Lung (tissue), 12 donors: Measurements from ENCODE around the gene SH3PXD2A. TPM values are rescaled to one million over a fixed set of nuclear protein-coding genes. Genes with fewer than 3 reads are reported as not detected.

Source experiments
- ATAC-seq: fragments of 200-7000 bp; cut with Tn5 transposase; one replicate; pipeline ENCODE4 v1.9.1; 2020; ENCODE audit warnings: moderate number of reproducible peaks; ENCODE audit not compliant: insufficient read depth, low FRiP score
- DNase-seq, 3 donors: peaks; one replicate each; pipeline ENCODE4 v3.0.0-alpha.2; 2013 to 2017
- H3K27ac ChIP-seq, 2 donors: one replicate each; pipeline ENCODE4 v1.5.1; 2013; ENCODE audit warnings: mild to moderate bottlenecking in 2 of 2, moderate library complexity in 2 of 2, control low read depth in 1 of 2, inconsistent platforms in 1 of 2, low read depth in 1 of 2, low read length in 1 of 2
- H3K27me3 ChIP-seq, 3 donors: one replicate each; pipeline ENCODE4 v1.5.1; 2013; ENCODE audit warnings: low read length in 2 of 3; ENCODE audit not compliant: control insufficient read depth in 3 of 3, insufficient read depth in 3 of 3
- H3K36me3 ChIP-seq, 4 donors: one replicate each; pipeline ENCODE4 v1.5.1; 2013; ENCODE audit warnings: low read length in 4 of 4, mild to moderate bottlenecking in 1 of 4, moderate library complexity in 1 of 4; ENCODE audit not compliant: control insufficient read depth in 4 of 4, insufficient read depth in 4 of 4
- H3K4me1 ChIP-seq, 5 donors: one replicate each; pipeline ENCODE4 v1.5.1; 2013; ENCODE audit warnings: low read length in 5 of 5, mild to moderate bottlenecking in 2 of 5, moderate library complexity in 1 of 5; ENCODE audit not compliant: control insufficient read depth in 5 of 5, insufficient read depth in 5 of 5
- H3K4me3 ChIP-seq: one replicate; pipeline ENCODE4 v1.5.1; 2013; ENCODE audit warnings: mild to moderate bottlenecking, control low read depth, moderate library complexity
- H3K9ac ChIP-seq, 2 donors: one replicate each; pipeline ENCODE4 v1.5.1; 2013; ENCODE audit warnings: low read length in 2 of 2, control low read depth in 1 of 2; ENCODE audit not compliant: insufficient read depth in 1 of 2
- H3K9me3 ChIP-seq, 4 donors: one replicate each; pipeline ENCODE4 v1.5.1; 2013; ENCODE audit warnings: low read length in 3 of 4, mild to moderate bottlenecking in 1 of 4, moderate library complexity in 1 of 4; ENCODE audit not compliant: control insufficient read depth in 4 of 4, insufficient read depth in 3 of 4
- whole genome bisulfite sequencing, 2 donors: extraction: QIAGEN DNeasy Blood & Tissue Kit; methylation state at CpG; one replicate each; pipeline ENCODE4 v1.1.7; 2013; 5-methylcytosine and 5-hydroxymethylcytosine counted together
- polyA plus RNA-seq, 2 donors: library from polyadenylated mRNA; stranded (reverse); fragments of 200-250 nt; gene quantifications; one replicate each; pipeline ENCODE4 v1.2.1, GENCODE V29; 2013
- total RNA-seq, 2 donors: library from RNA; depleted of rRNA in 1 of 2; stranded (reverse); fragments of >200 nt in 1 of 2; gene quantifications; one replicate each; pipeline ENCODE4 v1.2.1, GENCODE V29; 2014 to 2021
- TF ChIP-seq, protein P1 (sequence below): IDR thresholded peaks from 2 replicates; pipeline ENCODE4 v1.5.1; 2012; ENCODE audit warnings: mild to moderate bottlenecking; ENCODE audit errors: control extremely low read depth, extremely low read depth
- donor health status: control.
- donor health status: control.
- donor health status: Bipolar disorder and iron deficiency.
- donor health status: healthy.
- donor health status: DM: yes; HTN: yes; CAD: no.

SH3PXD2A gene
- total and polyA plus RNA-seq, 4 donors = 9.9 to 53.2 (median 29.2) TPM

DNA sequence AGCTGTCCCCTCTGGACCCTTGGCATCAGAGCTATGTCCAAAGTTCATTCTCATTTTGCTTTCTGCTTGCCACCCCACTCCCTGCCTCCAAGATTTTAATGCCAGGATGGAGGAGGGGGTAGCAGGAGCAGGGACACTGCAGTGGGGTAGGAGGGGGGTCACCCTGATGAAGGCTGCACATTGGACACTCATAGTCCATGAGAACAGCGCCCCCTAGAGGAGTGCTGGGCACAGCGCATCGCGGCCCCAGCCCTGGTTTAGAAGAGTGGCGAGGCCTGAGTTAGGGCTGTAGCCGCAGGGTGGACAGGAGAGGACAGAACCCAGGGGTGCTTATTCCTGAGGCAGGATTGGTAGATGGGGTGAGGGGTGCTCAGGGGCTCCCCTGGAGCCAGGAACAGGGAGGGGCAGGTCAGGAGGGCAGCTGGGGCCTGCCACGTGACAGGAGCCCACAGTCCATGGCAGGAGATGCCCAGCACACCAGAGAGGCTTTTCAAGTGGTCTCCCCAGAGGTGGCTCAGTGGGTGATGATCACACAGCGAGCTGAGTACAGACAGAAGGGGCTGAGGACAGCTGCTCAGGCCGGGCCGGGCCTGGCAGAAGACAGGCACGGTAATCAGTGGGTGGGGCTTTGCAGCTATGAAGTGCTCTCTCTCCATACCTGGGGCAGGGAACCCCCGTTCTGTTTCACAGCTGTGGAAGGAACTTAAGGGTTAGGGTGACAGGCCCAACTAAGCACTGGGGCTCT, 290.4 kb downstream of the SH3PXD2A start:
- H3K4me3 ChIP-seq = no peak overlapping the region
- no peak overlapping the region for H3K27ac ChIP-seq
- no peak overlapping the region for H3K9ac ChIP-seq
- H3K4me1 ChIP-seq = no peaks in the 10 kb centered on the region
- TF ChIP-seq, protein P1, sequence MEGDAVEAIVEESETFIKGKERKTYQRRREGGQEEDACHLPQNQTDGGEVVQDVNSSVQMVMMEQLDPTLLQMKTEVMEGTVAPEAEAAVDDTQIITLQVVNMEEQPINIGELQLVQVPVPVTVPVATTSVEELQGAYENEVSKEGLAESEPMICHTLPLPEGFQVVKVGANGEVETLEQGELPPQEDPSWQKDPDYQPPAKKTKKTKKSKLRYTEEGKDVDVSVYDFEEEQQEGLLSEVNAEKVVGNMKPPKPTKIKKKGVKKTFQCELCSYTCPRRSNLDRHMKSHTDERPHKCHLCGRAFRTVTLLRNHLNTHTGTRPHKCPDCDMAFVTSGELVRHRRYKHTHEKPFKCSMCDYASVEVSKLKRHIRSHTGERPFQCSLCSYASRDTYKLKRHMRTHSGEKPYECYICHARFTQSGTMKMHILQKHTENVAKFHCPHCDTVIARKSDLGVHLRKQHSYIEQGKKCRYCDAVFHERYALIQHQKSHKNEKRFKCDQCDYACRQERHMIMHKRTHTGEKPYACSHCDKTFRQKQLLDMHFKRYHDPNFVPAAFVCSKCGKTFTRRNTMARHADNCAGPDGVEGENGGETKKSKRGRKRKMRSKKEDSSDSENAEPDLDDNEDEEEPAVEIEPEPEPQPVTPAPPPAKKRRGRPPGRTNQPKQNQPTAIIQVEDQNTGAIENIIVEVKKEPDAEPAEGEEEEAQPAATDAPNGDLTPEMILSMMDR = no peak
- no peak for DNase-seq
- H3K36me3 ChIP-seq = no peaks in the 10 kb centered on the region
- peaks cover 0 to 4% (median 1%) of the 10 kb centered on the region in 4 donors for H3K9me3 ChIP-seq
- WGBS, 2 donors = 57 to 75% methylated on average over 12 of the region's 12 CpGs
- no peak for ATAC-seq
- no peaks in the 10 kb centered on the region for H3K27me3 ChIP-seq

DNA sequence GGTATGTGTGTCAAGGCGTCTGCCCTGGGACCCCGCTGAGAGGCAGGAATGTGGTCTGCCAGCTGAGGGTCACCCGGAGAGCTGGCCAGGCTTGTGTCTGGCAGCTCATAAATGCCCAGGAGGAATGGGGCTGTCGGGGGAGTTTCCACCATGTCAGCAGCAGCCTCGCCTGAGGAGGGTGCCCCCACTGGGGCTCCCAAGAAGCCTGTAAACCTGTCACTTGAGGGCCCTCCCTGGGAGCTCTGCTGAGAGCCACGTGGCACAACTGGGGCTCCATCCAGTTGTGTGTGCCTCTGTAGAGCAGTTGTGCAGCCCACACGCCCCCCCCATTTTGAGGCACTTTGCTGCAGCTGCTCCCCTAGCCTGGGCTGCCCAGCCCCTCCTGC, 291.3 kb downstream of the SH3PXD2A start:
- H3K9ac ChIP-seq = no peak overlapping the region

DNA sequence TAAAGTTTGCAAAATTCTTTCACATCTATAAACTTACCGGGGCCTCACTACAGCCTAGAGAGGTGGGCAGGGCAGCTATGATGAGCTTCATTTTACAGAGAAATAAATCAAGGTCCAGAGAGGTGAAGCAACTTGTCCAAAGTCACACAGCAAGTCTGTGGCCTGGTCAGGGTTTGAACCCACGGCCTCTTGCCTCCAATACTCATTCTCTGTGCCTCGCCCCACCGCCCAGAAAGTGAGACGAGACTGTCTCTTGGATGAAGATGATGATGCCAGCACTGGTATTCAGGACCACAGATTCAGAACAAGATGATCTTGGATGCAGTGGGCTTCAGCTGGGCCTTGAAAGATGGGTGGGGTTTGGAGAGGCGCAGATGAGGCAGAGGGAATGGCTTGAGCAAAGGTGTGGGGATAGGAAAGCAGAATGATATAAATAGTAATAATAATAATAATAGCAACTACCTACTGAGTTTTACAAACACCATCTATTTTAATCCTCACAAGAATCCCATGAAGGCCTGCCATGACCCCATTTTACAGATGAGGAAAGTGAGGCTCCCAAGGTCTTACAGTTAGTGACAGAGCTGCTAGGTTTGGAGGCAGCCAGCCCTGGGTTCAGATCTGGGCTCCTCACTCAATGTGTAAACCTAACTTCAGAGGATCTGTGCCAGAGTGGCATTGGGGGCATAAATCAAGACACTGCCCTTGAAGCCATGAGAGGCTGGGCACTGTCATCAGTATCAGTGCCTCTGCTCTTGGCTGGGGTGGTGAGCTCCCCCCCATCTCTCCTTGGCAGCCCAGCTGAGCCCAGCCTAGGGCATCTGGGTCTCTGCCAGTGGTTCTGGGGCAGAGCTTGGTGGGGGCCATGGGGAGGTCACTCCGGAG, 291.9 kb downstream of the SH3PXD2A start:
- DNase-seq (no peak), ATAC-seq (no peak)
- Histone ChIP-seq H3K9ac (no peak overlapping the region), H3K4me3 (no peak overlapping the region), H3K27ac (no peak overlapping the region), H3K4me1 (no peaks in the 10 kb centered on the region), H3K36me3 (no peaks in the 10 kb centered on the region), H3K27me3 (peaks cover 0 to 3% (median 3%) of the 10 kb centered on the region in 3 donors), H3K9me3 (peaks cover 0 to 6% (median 1%) of the 10 kb centered on the region in 4 donors)
- TF ChIP-seq, protein P1 = no peak
- WGBS, 2 donors = 90 to 94% methylated on average over 7 of the region's 7 CpGs

More for the DNA sequence above, 291.3 kb downstream of the SH3PXD2A start:
- WGBS, 2 donors = 57 to 62% methylated on average over 7 of the region's 7 CpGs
- no peak for ATAC-seq
- no peak overlapping the region for H3K27ac ChIP-seq
- H3K9me3 ChIP-seq = peaks cover 0 to 6% (median 1%) of the 10 kb centered on the region in 4 donors
- no peaks in the 10 kb centered on the region for H3K4me1 ChIP-seq
- peaks cover 0 to 3% (median 0%) of the 10 kb centered on the region in 3 donors for H3K27me3 ChIP-seq
- H3K36me3 ChIP-seq = no peaks in the 10 kb centered on the region
- H3K4me3 ChIP-seq = no peak overlapping the region
- no peak for DNase-seq
- TF ChIP-seq, protein P1 = no peak
